HT-29 (cell line): Measurements from ENCODE around the gene RMND1. TPM values are rescaled to one million over a fixed set of nuclear protein-coding genes. Genes with fewer than 3 reads are reported as not detected.
"Not testable (repeated sequence)": the region's sequence is repeated elsewhere in the genome, so short reads cannot be mapped to it uniquely, and the experiment has no call there.

Experiments
- DNase-seq: peaks from one replicate; pipeline ENCODE4 v3.0.0-alpha.2; 2015; ENCODE audit warnings: low spot score
- total RNA-seq: library from RNA; depleted of rRNA; stranded (reverse); fragments of >200 nt; shearing (Covaris generic); gene quantifications from 2 replicates; pipeline ENCODE4 v1.2.3, GENCODE V29; 2014

Gene RMND1
- total RNA-seq, 1 experiment from 2014 or later, result 9.6 TPM

GRCh38 chr6:151452750-151453427 is 963 bp upstream of the RMND1 start:
- no peak for DNase-seq

DNA sequence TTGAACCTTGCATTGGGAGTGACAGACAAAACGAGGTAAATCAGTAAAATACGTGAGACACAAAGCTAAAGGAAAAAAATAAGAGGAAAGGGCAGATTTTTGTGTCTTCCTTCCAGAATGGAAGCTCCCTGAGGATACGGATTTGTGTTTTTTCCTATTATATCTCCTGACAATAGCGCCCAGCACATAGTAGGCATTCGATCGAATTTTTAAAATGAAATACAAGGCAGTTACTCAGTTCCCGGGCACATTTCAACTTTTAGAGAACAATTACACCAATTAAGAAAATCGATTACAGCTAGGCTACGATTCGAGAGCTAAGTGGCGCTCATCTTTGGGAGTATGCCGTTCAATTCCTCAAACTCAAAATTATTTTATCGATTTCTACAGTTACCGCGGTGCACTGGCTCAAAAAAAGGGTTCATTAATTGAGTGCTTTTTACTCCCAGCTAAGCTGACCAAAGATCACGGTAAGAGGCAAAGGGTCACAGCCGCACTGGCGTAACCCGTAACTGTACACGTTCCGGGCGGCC is 443 bp downstream of the RMND1 start:
- no peak for DNase-seq

- not testable (repeated sequence) for DNase-seq
Measured at GRCh38 chr6:151450928-151451327, 998 bp downstream of the RMND1 start.

GRCh38 chr6:151448623-151449022 is 3.3 kb downstream of the RMND1 start:
- DNase-seq, result no peak

- DNase-seq, result no peak
Measured at GRCh38 chr6:151447237-151447636, 4.7 kb downstream of the RMND1 start.

GRCh38 chr6:151445482-151445881 is 6.4 kb downstream of the RMND1 start:
- DNase-seq, result no peak

DNA sequence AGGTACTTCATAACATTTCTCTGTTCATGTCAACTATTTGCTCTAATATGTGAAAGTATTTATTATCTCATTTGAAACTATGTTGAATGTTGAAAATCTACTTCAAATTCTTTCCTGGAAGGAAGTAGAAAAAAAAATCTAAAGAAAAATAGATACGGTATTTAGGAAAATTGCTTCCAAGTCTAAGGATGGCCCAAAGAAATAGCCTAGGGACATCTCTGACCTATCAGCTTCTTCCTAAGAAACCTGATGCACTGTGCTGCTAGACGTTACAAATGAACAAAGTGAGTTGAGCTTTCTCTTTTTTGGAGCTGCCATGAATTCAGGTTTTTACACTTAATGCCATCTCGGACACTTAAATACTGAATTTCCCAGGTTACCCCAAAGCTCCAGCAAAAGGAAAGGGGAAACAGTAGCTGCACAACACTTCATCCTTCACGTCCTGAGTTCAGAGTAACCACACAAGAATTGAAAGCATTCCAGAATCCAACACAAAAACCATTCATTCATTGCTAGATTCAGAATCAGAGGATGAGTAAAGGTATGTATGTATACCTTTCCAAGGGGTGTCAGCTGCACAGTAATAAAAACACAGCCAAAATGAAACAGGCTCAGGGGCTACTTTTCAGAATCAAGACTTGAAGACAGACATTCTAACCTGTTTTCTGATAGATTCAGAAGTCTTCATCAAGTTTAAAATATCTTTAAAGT is 7.9 kb downstream of the RMND1 start:
- DNase-seq, result no peak

DNA sequence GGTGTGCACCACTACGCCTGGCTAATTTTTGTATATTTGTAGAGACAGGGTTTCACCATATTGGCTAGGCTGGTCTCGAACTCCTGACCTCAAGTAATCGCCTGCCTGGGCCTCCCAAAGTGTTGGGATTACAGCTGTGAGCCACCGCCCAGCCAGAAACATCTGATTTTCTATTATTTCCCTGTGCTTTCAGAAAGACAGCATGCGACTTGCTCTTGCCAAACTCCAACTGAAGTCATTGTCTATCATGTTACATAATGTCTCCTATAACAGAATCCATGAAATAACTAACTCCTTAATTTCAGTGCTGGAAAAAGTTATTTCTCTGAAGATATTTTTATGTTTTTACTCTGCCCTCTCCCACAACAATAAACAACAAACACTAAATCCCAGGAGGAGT is 8.5 kb downstream of the RMND1 start:
- no peak for DNase-seq

GRCh38 chr6:151442371-151442770 is 9.6 kb downstream of the RMND1 start:
- no peak for DNase-seq

DNA sequence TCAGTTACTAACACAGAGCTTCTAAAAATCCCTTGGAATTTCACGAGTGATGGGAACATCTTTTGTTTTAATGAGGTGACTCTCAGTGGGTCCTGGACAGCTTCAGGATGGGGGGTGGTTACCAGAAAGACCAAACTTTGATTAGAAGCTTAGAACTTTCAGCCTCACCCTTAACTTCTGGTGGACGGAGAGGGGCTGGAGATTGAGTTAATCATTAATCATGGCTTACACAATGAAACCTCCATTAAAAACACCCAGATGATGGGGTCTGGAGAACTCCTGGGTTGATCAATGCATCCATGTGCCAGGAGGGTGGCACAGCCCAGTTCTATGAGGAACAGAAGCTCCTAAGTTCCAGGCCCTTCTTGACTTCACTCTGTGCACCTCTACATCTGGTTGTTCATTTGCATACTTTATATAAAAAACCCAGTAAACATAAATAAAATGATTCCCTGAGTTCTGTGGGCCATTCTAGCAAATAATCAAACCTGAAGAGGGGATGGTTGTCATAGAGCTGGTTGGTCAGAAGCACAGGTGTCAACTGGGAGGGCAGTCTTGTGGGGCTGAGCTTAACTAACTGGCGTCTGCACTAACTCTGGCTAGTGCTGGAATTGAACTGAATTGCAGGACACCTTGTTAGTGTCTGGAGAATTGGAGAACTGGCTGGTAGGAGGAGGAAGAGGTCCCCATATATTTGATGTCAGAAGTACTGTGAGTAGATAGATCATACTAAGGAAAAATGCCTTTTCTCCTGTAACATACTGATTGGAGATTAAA is 10.3 kb downstream of the RMND1 start:
- no peak for DNase-seq

DNA sequence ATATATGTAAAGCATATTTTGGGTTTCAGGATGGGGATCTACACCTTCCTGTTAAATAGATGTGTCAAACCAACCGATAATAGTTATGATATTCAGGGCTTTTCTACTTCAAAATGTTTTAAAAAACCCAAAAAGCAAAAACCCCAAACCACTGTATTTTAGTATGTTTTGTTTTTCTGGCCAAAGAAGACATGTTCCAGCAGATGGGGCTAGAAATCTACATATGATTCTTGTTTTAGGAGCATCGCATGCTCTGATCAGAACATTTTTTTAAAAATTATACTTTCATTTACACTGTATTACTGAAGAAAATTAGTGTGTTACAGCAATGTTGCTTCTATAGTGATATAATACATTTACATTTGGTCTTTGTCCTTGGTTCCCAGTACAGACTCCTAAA is 11.0 kb downstream of the RMND1 start:
- DNase-seq, result no peak

DNA sequence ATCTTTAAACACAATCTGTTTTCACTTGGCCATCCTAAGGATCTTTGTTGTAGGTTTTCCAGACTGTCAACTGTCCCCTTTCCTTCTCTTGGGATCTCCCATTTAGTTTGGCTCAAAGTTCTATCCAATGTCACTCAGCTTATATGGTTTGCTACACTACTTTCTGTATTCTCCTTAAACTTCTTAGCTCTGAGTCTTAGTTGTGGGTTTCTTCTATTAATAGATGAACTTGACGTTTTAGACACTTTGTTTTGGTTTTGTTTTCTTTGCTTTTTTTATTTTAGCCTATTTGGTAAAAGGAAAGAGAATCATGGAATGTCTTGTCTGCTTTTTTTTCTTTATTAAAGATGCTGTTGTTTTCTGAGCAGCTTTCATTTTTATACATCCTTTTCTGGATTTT is 11.4 kb downstream of the RMND1 start:
- DNase-seq, result no peak

GRCh38 chr6:151437401-151437800 is 14.5 kb downstream of the RMND1 start:
- no peak for DNase-seq

- DNase-seq, result no peak
Measured at GRCh38 chr6:151436802-151437201, 15.1 kb downstream of the RMND1 start.

DNA sequence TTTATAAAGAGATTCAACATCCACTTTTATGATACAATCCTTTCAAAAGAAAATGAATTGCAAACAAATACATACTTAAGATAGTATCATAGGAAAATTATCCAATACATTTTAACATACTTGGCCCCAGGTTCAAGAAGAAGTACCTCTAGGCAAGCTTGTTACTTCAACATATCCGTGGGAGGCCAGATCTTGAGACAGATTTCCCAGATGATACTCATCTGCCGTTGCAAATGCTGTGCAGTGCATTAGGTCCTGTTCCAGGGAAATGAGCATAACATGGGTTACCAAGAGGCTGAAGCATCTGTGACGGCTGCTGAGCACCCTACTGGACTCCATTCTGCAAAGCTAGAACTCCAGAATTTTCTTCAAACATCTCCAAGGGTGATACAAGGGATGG is 15.6 kb downstream of the RMND1 start:
- no peak for DNase-seq

DNA sequence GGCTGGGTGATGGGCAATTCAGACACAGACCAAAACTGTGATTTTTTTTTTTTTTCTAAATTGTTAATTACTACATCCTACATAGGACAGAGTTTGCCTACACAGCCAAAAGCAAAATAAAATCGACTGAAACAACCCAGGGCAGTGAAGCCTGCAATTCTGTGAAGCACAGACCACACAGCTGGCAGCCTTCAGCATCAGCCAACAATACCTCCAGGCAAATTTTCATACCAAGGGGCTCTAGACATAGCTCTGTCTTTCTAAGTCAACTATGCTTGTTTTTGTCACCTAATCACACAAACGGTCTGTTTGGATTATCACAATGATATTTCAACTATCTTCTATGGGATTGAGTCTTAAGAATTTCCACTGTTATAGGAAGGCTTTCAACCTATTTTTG is 17.6 kb downstream of the RMND1 start:
- no peak for DNase-seq

DNA sequence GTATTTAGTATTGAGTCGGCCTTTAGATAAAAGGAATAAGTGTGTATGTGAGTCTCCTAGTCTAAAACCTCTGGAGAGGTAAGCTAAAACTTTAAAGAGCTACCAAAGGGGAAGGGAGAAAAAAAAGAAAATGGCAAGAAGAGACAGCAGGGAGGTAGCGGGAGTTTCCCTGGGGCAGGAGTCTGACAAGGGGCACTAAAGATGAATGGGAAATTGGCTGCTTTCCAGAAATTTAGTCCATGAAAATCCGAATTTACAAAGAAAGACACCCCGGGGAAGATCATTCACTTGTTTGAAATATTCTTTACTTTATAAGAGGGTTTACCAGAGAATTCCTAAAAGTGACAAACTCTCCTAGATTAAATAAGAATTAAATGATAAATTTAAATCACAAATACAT is 19.3 kb downstream of the RMND1 start:
- DNase-seq, result no peak

GRCh38 chr6:151431337-151431736 is 20.6 kb downstream of the RMND1 start:
- no peak for DNase-seq

GRCh38 chr6:151430886-151431285 is 21.0 kb downstream of the RMND1 start:
- DNase-seq, result no peak

DNA sequence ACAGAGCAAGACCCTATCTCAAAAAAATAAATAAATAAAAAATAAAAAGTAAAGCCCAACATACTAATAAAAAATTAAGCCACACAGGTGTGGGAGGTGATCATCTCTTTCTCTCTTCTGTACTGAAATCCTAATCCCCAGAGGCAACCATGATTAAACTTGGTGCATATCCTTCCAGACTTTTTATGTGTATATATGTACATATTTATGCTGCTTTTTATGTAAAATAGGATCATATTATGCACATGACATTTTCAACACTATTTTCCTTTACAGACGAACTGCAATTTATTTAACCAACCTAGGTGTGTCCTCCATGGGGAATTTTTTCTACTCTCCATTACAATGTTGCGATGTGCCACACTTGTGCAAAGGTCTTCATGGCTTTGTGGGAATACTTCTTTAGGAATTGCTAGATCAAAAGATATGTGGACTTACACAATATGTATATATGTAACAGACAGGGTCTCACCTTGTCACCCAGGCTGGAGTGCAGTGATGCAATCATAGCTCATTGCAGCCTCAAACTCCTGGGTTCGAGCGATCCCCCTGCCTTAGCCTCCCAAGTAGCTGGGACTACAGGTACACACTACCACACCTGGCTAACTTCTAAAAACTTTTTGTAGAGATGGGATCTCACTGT is 23.7 kb downstream of the RMND1 start:
- no peak for DNase-seq

GRCh38 chr6:151425561-151425960 is 26.4 kb downstream of the RMND1 start:
- no peak for DNase-seq

DNA sequence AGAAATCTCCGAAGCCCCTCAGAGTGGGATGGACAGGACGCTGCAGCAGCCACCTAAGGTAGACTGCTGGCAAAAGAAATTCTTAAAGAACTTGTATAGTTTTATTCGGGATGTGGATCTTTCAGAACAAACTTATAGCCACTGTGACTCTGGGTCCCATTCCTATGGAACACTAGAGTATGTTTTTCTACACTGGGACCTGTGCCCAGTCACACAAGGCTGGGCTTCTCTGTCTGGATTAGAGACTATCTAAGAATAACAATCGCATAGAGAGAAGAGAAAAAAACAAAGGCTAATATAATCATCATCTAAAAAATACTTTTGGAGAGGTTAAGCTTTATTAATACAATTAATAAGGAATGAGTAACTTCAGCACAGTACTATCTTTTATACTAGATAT is 28.9 kb downstream of the RMND1 start:
- DNase-seq, result no peak
